Subcutaneous adipose tissue (tissue), 4 donors: ENCODE measurements around the gene EIF5. TPM values are rescaled to one million over a fixed set of nuclear protein-coding genes. Genes with fewer than 3 reads are reported as not detected.

Experiments
- CTCF ChIP-seq: fragments of 450-650 bp; IDR thresholded peaks from one replicate; pipeline ENCODE4 v1.5.1; 2016; ENCODE audit warnings: low read depth, mild to moderate bottlenecking, control low read depth, antibody characterized with exemption, moderate library complexity
- total RNA-seq, 4 donors: library from RNA; depleted of rRNA; stranded (reverse); fragments of >200 nt; gene quantifications; one replicate each; pipeline ENCODE4 v1.1.0, GENCODE V29; 2016

Gene EIF5
- total RNA-seq, 4 donors from 2014 or later = 124 to 353 (median 137) TPM

- no peak for TF ChIP-seq CTCF
These were observed 5.5 kb downstream of the EIF5 start for GRCh38 chr14:103339561-103339960.

- no peak for TF ChIP-seq CTCF
These were observed 6.6 kb downstream of the EIF5 start for GRCh38 chr14:103340480-103341212.

GRCh38 chr14:103341250-103342129 lies 7.5 kb downstream of the EIF5 start:
- TF ChIP-seq CTCF = no peak

GRCh38 chr14:103343164-103343879 lies 9.3 kb downstream of the EIF5 start:
- TF ChIP-seq CTCF = no peak

GRCh38 chr14:103343905-103344797 lies 10.1 kb downstream of the EIF5 start:
- TF ChIP-seq CTCF = no peak

GRCh38 chr14:103346286-103346685 lies 12.2 kb downstream of the EIF5 start:
- TF ChIP-seq CTCF = no peak
